ENCODE results near the gene PTPRN2. TPM values are rescaled to one million over a fixed set of nuclear protein-coding genes. Genes with fewer than 3 reads are reported as not detected.

Gene PTPRN2
- total RNA-seq, 1 experiment from 2014 or later: 1.1 TPM

- intact Hi-C loops (cut with micrococcal nuclease; ENCODE audit: unreplicated experiment) (no loop called here), in situ Hi-C loops (cut with HindIII; ENCODE audit: low pct_unique_long_range_greater_than_20kb, low sequenced_read_pairs) (no loop called here)
- CTCF ChIA-PET: no interaction called here
- TF ChIP-seq SIN3A (IDR thresholded peaks at IDR 0.05; ENCODE audit: borderline replicate concordance, insufficient read depth, low read depth, low read length) (no peak), TCF7L2 (IDR thresholded peaks at IDR 0.05; ENCODE audit: low read depth, low read length) (no peak), POLR2AphosphoS5 (IDR thresholded peaks at IDR 0.05; ENCODE audit: low read depth, low read length) (no peak)
- TF ChIP-seq, protein P1, sequence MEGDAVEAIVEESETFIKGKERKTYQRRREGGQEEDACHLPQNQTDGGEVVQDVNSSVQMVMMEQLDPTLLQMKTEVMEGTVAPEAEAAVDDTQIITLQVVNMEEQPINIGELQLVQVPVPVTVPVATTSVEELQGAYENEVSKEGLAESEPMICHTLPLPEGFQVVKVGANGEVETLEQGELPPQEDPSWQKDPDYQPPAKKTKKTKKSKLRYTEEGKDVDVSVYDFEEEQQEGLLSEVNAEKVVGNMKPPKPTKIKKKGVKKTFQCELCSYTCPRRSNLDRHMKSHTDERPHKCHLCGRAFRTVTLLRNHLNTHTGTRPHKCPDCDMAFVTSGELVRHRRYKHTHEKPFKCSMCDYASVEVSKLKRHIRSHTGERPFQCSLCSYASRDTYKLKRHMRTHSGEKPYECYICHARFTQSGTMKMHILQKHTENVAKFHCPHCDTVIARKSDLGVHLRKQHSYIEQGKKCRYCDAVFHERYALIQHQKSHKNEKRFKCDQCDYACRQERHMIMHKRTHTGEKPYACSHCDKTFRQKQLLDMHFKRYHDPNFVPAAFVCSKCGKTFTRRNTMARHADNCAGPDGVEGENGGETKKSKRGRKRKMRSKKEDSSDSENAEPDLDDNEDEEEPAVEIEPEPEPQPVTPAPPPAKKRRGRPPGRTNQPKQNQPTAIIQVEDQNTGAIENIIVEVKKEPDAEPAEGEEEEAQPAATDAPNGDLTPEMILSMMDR (IDR thresholded peaks at IDR 0.05): no peak
- TF ChIP-seq, protein P2, sequence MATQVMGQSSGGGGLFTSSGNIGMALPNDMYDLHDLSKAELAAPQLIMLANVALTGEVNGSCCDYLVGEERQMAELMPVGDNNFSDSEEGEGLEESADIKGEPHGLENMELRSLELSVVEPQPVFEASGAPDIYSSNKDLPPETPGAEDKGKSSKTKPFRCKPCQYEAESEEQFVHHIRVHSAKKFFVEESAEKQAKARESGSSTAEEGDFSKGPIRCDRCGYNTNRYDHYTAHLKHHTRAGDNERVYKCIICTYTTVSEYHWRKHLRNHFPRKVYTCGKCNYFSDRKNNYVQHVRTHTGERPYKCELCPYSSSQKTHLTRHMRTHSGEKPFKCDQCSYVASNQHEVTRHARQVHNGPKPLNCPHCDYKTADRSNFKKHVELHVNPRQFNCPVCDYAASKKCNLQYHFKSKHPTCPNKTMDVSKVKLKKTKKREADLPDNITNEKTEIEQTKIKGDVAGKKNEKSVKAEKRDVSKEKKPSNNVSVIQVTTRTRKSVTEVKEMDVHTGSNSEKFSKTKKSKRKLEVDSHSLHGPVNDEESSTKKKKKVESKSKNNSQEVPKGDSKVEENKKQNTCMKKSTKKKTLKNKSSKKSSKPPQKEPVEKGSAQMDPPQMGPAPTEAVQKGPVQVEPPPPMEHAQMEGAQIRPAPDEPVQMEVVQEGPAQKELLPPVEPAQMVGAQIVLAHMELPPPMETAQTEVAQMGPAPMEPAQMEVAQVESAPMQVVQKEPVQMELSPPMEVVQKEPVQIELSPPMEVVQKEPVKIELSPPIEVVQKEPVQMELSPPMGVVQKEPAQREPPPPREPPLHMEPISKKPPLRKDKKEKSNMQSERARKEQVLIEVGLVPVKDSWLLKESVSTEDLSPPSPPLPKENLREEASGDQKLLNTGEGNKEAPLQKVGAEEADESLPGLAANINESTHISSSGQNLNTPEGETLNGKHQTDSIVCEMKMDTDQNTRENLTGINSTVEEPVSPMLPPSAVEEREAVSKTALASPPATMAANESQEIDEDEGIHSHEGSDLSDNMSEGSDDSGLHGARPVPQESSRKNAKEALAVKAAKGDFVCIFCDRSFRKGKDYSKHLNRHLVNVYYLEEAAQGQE (IDR thresholded peaks at IDR 0.05; ENCODE audit: insufficient read depth in 1 of 2, low read depth in 2 of 2, low read length in 1 of 2): no peak
- no peaks in the 10 kb centered on the region for H3K4me1 ChIP-seq (ENCODE audit: control insufficient read depth, insufficient read depth, low read length)
- no peak overlapping the region for H3K27ac ChIP-seq (ENCODE audit: low read length)
- DNase-seq (ENCODE audit: low read depth, low spot score) (no peak), ATAC-seq (no peak)
- no peaks in the 10 kb centered on the region for H3K9me3 ChIP-seq (ENCODE audit: control insufficient read depth, insufficient read depth, low read depth, low read length)
- no peaks in the 10 kb centered on the region for H3K36me3 ChIP-seq (ENCODE audit: control insufficient read depth, insufficient read depth, low read length)
- H3K27me3 ChIP-seq (ENCODE audit: control insufficient read depth, insufficient read depth, low read length): no peaks in the 10 kb centered on the region
- POLR2A ChIA-PET: no interaction called here
- H3K4me3 ChIP-seq (ENCODE audit: low read depth in 2 of 2, low read length in 2 of 2): no peak overlapping the region
- BruUV-seq (replicated peaks): no TSS peak
Observed at GRCh38 chr7:158068853-158069252, 518.8 kb downstream of the PTPRN2 start.

GRCh38 chr7:158067931-158068482 is 519.6 kb downstream of the PTPRN2 start:
- ChIA-PET CTCF (interaction anchor here (0.6 kb wide), 1 partner anchor 73 kb away, joined by 3 read pairs; no protein-coding TSS in a partner anchor), POLR2A (no interaction called here)
- no peaks in the 10 kb centered on the region for H3K4me1 ChIP-seq (ENCODE audit: control insufficient read depth, insufficient read depth, low read length)
- no peaks in the 10 kb centered on the region for H3K27me3 ChIP-seq (ENCODE audit: control insufficient read depth, insufficient read depth, low read length)
- H3K27ac ChIP-seq (ENCODE audit: low read length): no peak overlapping the region
- no peak for TF ChIP-seq POLR2AphosphoS5 (IDR thresholded peaks at IDR 0.05; ENCODE audit: low read depth, low read length)
- TF ChIP-seq, protein P1 (IDR thresholded peaks at IDR 0.05): no peak
- BruUV-seq (replicated peaks): no TSS peak
- no peak for DNase-seq (ENCODE audit: low read depth, low spot score)
- intact Hi-C loops (cut with micrococcal nuclease; ENCODE audit: unreplicated experiment) (no loop called here), in situ Hi-C loops (cut with HindIII; ENCODE audit: low pct_unique_long_range_greater_than_20kb, low sequenced_read_pairs) (no loop called here)
- H3K9me3 ChIP-seq (ENCODE audit: control insufficient read depth, insufficient read depth, low read depth, low read length): no peaks in the 10 kb centered on the region
- H3K36me3 ChIP-seq (ENCODE audit: control insufficient read depth, insufficient read depth, low read length): no peaks in the 10 kb centered on the region
- no peak for ATAC-seq
- no peak overlapping the region for H3K4me3 ChIP-seq (ENCODE audit: low read depth in 2 of 2, low read length in 2 of 2)
